Tracheal epithelial cell (primary cell): Measurements from ENCODE around the gene DNAH3. TPM values are rescaled to one million over a fixed set of nuclear protein-coding genes. Genes with fewer than 3 reads are reported as not detected.

Experiments
- total RNA-seq: library from RNA; depleted of rRNA; stranded (reverse); fragments of >200 nt; gene quantifications from 2 replicates; pipeline ENCODE4 v1.2.1, GENCODE V29; 2014

DNAH3 gene, protein sequence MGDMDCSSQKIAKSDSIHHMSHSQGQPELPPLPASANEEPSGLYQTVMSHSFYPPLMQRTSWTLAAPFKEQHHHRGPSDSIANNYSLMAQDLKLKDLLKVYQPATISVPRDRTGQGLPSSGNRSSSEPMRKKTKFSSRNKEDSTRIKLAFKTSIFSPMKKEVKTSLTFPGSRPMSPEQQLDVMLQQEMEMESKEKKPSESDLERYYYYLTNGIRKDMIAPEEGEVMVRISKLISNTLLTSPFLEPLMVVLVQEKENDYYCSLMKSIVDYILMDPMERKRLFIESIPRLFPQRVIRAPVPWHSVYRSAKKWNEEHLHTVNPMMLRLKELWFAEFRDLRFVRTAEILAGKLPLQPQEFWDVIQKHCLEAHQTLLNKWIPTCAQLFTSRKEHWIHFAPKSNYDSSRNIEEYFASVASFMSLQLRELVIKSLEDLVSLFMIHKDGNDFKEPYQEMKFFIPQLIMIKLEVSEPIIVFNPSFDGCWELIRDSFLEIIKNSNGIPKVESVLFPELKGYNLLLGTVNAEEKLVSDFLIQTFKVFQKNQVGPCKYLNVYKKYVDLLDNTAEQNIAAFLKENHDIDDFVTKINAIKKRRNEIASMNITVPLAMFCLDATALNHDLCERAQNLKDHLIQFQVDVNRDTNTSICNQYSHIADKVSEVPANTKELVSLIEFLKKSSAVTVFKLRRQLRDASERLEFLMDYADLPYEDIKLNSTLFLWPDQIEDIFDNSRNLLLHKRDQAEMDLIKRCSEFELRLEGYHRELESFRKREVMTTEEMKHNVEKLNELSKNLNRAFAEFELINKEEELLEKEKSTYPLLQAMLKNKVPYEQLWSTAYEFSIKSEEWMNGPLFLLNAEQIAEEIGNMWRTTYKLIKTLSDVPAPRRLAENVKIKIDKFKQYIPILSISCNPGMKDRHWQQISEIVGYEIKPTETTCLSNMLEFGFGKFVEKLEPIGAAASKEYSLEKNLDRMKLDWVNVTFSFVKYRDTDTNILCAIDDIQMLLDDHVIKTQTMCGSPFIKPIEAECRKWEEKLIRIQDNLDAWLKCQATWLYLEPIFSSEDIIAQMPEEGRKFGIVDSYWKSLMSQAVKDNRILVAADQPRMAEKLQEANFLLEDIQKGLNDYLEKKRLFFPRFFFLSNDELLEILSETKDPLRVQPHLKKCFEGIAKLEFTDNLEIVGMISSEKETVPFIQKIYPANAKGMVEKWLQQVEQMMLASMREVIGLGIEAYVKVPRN (N-terminal part only)
- 0.21 TPM in 1 of 2 replicates, not detected in the other for total RNA-seq

DNA sequence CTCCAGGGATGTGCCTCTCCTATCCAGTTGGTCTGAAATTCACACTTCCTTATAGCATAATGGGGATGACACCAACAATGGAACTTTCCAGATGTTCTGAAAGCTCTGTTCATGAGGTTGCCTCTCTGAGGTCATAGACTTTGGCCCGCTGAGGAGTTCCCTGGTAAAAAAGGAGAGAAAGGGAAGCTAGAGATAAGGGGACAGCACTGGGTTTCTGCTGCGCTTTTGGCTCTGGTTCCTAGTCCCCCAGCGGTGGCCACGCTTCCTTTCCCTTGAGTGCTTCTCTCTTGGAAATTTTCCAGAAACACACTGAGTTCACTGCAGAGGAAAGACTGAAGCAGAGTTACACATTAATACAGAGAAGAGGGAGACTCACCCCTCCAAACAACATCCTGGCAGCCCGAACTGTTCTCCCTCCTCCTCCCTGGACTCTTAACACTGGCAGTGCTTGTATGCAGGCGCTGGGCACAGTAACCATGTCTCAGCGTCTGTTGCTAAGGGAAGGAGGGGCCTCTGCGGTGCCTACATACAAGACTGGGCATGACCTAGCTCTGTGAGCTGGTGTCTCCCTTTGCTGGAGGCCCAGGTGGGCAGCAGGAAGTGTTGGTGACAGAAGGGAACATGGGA is at the start of gene DNAH3:
TSS of gene DNAH3 (minus strand) at position 472 of the 627 bp plus-strand sequence. CDS start 527 bp downstream, outside the sequence.

DNA sequence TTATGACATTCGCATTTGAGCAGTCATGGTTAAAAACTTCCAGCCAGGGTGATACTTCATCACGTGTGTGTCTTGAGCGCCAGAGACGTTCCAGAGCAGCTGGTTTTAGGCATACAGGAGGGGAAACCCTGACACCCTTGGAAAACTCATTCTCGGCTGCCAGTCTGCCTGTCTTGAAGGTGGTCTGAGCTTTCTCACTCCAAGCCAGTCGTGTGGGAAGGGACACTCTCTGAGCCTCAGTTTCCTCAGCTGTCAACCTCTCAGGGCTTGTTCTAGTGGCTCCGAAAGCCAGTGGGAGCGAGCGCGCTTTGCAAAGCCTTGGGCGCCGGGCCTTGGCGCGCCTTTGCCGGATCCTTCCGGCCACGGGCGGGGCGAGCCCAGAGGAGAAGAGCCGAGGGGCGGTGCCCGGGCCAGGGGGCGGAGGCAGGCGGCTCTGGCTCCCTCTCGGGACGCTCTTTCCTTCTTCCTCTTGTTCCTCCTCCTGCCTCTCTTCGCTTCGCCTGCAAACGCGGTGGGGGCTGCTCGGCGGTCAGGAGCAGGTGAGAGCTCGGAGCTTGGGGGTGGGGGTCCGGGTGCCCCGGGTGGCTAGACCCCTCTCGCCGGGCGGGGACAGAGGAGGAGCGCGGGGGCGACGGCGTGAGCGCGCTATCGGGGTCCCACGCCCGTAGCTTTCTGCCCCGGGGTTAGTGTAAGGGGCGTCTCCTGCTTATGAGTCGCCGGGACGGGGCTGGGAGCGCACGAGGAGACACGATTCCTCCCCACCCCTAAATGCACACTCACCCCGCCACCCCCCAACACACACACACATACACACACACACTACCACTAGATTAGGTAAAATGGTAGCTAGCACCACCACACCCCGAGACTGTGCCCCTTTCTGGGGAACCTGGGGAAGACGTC is 7.8 kb upstream of the DNAH3 start, which contains the start of gene LDAF1:
TSS of gene LDAF1 (plus strand) at position 467 of the 903 bp plus-strand sequence. CDS start 2,509 bp downstream, outside the sequence.

DNA sequence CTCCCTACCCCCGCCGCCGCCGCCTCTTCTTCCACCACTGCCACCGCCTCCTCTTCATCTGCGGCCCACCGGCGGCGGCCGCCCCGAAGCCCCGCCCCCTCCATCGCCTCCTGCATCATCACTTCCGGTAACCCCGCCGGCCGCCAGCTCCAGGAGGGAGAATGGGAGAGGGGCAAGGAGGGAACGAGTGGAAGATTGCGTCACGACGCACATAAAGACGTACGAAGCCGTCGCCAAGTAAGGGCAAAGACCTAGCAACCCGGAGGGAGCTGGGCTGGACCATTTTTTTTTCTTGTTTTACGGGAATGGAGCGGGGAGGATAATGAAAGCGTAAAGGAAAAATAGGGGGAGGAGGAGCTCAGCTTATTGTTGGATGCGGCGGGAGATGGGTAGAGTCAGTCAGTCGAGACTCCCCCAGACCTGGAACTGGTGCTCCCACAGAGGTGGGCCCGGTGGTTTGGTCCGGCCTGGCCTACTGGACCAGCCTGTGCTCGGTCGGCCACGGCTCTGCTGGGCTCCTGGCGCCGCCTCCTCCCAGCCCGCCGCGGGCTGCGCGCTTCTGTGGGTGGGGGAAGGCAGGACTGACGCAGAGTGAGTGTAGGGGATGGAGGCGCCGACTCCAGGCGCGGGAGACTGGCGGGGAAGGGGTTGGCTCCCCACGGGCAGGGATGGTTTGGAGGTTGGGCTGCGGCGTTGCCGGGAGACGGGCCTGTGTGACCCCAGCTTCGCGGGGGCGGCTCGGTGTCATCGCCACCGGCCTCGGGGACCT is 250.2 kb downstream of the DNAH3 start, which contains the start of the genes DCUN1D3 and LYRM1:
TSS of gene DCUN1D3 (minus strand) at position 60 of the 769 bp plus-strand sequence. CDS start 37,820 bp downstream, outside the sequence.
TSS of gene LYRM1 (plus strand) at position 473 of the 769 bp plus-strand sequence. CDS start 14,785 bp downstream, outside the sequence.

Other genes with a start within 250 kb of the DNAH3 start
- 127 and 186 TPM in 2 replicates for gene LDAF1, start 7.8 kb upstream of the DNAH3 start, total RNA-seq
- not detected in 2 replicates for gene ZP2, start 60.7 kb upstream of the DNAH3 start, total RNA-seq
- gene ANKS4B, start 82.9 kb upstream of the DNAH3 start, total RNA-seq = under 0.01 TPM in 1 of 2 replicates, not detected in the other
- gene CRYM, start 127.4 kb upstream of the DNAH3 start, total RNA-seq = 0.64 and 1.2 TPM in 2 replicates